Globus pallidus (tissue), 1 donor: Measurements from ENCODE around the gene ZMAT3.

ENCODE experiments used
- DNase-seq: peaks from one replicate; pipeline ENCODE4 v3.0.0-alpha.2; 2015; ENCODE audit warnings: low spot score

Gene ZMAT3

GRCh38 chr3:179021119-179021903, 50.3 kb downstream of the ZMAT3 start:
- no peak for DNase-seq

GRCh38 chr3:179020112-179020511, 51.5 kb downstream of the ZMAT3 start:
- peak; percentile 47 for DNase-seq

GRCh38 chr3:179018808-179019207, 52.8 kb downstream of the ZMAT3 start:
- DNase-seq: no peak

- no peak for DNase-seq
These were observed 54.5 kb downstream of the ZMAT3 start for GRCh38 chr3:179016979-179017670.

GRCh38 chr3:179015551-179016020, 56.0 kb downstream of the ZMAT3 start:
- peak; percentile 55 for DNase-seq

- no peak for DNase-seq
These were observed 65.9 kb downstream of the ZMAT3 start for GRCh38 chr3:179005706-179006105.

GRCh38 chr3:179005213-179005612, 66.4 kb downstream of the ZMAT3 start:
- no peak for DNase-seq

GRCh38 chr3:179000659-179001058, 71.0 kb downstream of the ZMAT3 start:
- no peak for DNase-seq

- DNase-seq: no peak
These were observed 71.5 kb downstream of the ZMAT3 start for GRCh38 chr3:179000144-179000543.

- no peak for DNase-seq
These were observed 75.2 kb downstream of the ZMAT3 start for GRCh38 chr3:178996399-178996798.

- DNase-seq: no peak
These were observed 81.3 kb downstream of the ZMAT3 start for GRCh38 chr3:178990293-178990692.

GRCh38 chr3:178989821-178990220, 81.8 kb downstream of the ZMAT3 start:
- DNase-seq: no peak

GRCh38 chr3:178987745-178988144, 83.9 kb downstream of the ZMAT3 start:
- DNase-seq: no peak

- no peak for DNase-seq
These were observed 85.2 kb downstream of the ZMAT3 start for GRCh38 chr3:178986456-178986855.

GRCh38 chr3:178982137-178982536, 89.5 kb downstream of the ZMAT3 start:
- no peak for DNase-seq

GRCh38 chr3:178975320-178975719, 96.3 kb downstream of the ZMAT3 start:
- no peak for DNase-seq

- DNase-seq: no peak
These were observed 100.0 kb downstream of the ZMAT3 start for GRCh38 chr3:178971614-178972013.

- DNase-seq: no peak
These were observed 102.5 kb downstream of the ZMAT3 start for GRCh38 chr3:178969004-178969700.
